ENCODE measurements around the gene TCEA3. TPM values are rescaled to one million over a fixed set of nuclear protein-coding genes. Genes with fewer than 3 reads are reported as not detected.

Gene TCEA3
- total RNA-seq, 3 donors from 2014 or later (not counting 1 experiment from before 2014, with no cell fraction given), result 0.75 to 1.5 (median 0.94) TPM

DNA sequence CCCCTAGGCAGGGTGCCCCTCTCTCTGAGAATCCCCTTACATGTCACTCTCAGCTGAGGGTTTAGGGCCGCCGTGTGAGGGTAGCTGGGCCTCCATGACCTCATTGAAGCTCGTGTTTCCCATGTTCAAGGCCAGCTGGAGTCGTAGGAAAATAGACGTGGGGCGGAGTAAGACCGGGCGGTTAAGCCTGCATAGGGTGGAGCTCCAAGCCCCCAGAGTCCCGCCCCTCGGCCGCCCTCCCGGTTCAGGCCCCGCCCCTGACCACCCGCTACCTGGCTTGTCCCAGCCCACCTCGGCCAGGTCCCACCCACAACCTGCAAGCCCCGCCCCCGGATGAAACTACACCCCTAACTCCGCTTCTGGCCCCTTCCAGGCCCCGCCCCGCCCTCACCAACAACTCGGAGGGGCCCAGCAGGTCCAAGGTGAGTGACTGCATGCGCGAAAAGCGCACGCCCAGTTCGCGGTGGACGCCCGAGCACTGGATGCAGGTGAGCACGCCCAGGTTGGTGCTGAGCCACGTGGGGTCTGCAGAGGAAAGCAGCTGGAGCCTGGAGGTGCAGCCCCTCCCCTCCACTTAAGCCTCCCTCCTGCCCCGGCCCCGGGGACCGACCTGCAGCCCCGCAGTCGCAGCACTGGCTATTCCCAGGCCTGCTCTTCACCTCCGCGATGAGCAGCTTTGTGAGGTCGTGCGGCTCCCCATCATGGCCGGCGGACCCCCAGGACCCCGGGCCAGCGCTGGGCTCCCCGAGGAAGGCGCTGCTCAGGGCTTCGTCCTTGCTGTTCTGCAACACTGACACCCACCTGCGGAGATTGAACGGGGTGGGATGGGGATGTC, 12.2 kb upstream of the TCEA3 start:
- intact Hi-C loops (cut with micrococcal nuclease), result no loop called here
- Mint-ChIP-seq H3K27ac (no peak overlapping the region), H3K27me3 (ENCODE audit: low read depth in 2 of 2) (peaks cover 0 to 8% of the 10 kb centered on the region in 2 donors), H3K36me3 (no peaks in the 10 kb centered on the region), H3K4me1 (no peaks in the 10 kb centered on the region), H3K4me3 (no peak overlapping the region), H3K9me3 (no peaks in the 10 kb centered on the region)
- peak in 2 of 3 donors; percentile 28 to 59 for ATAC-seq
- TF ChIP-seq, protein P1, sequence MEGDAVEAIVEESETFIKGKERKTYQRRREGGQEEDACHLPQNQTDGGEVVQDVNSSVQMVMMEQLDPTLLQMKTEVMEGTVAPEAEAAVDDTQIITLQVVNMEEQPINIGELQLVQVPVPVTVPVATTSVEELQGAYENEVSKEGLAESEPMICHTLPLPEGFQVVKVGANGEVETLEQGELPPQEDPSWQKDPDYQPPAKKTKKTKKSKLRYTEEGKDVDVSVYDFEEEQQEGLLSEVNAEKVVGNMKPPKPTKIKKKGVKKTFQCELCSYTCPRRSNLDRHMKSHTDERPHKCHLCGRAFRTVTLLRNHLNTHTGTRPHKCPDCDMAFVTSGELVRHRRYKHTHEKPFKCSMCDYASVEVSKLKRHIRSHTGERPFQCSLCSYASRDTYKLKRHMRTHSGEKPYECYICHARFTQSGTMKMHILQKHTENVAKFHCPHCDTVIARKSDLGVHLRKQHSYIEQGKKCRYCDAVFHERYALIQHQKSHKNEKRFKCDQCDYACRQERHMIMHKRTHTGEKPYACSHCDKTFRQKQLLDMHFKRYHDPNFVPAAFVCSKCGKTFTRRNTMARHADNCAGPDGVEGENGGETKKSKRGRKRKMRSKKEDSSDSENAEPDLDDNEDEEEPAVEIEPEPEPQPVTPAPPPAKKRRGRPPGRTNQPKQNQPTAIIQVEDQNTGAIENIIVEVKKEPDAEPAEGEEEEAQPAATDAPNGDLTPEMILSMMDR (IDR thresholded peaks at IDR 0.05), result no peak
- Histone ChIP-seq H3K27me3 (ENCODE audit: control insufficient read depth, insufficient read depth, low read length) (no peaks in the 10 kb centered on the region), H3K27ac (ENCODE audit: low read length) (no peak overlapping the region), H3K36me3 (ENCODE audit: control insufficient read depth, insufficient read depth, low read length) (no peaks in the 10 kb centered on the region), H3K4me1 (ENCODE audit: control insufficient read depth, insufficient read depth, low read length) (no peaks in the 10 kb centered on the region), H3K9me3 (ENCODE audit: control insufficient read depth, insufficient read depth, low read length) (no peaks in the 10 kb centered on the region), H3K4me3 (ENCODE audit: low read length) (no peak overlapping the region)
- 67% methylated on average over 49 of the region's 49 CpGs for WGBS (ENCODE audit: insufficient coverage)
- peak in 1 of 2 donors; percentile 50 for DNase-seq

DNA sequence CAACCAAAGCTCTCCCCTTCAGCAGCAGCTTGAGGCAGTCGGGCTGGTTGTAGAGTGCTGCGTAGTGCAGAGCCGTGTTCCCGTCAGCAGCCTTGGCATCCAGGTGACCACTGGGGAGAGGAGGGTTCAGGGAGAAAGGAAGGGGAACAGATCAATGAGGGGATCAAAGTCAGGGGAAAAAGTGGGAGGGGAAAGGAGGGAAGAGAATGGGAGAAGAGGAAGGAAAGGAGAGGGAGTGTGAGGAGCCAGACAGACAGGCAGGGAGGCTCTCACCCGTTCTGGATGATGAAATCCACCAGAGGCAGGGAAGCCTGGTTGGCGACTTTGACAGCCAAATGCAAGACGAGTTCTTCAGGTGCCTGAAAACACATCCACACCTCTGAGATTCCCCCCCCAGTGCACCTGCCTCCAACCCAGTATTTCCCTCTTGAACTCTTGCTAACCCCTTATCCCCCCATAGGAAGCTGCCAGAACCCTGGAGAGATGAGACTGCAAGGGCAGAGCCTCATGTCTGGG, 9.8 kb upstream of the TCEA3 start:
- Mint-ChIP-seq H3K9me3 (no peaks in the 10 kb centered on the region), H3K27ac (no peak overlapping the region), H3K4me1 (no peaks in the 10 kb centered on the region), H3K36me3 (no peaks in the 10 kb centered on the region), H3K4me3 (no peak overlapping the region), H3K27me3 (ENCODE audit: low read depth in 2 of 2) (peaks cover 0 to 11% of the 10 kb centered on the region in 2 donors)
- DNase-seq (no peak), ATAC-seq (no peak)
- H3K36me3 ChIP-seq (ENCODE audit: control insufficient read depth, insufficient read depth, low read length), result no peaks in the 10 kb centered on the region
- 84% methylated on average over 7 of the region's 7 CpGs for WGBS (ENCODE audit: insufficient coverage)
- TF ChIP-seq, protein P1 (IDR thresholded peaks at IDR 0.05), result no peak
- intact Hi-C loops (cut with micrococcal nuclease), result no loop called here
- H3K9me3 ChIP-seq (ENCODE audit: control insufficient read depth, insufficient read depth, low read length), result no peaks in the 10 kb centered on the region
- no peaks in the 10 kb centered on the region for H3K4me1 ChIP-seq (ENCODE audit: control insufficient read depth, insufficient read depth, low read length)
- no peak overlapping the region for H3K4me3 ChIP-seq (ENCODE audit: low read length)
- H3K27ac ChIP-seq (ENCODE audit: low read length), result no peak overlapping the region
- H3K27me3 ChIP-seq (ENCODE audit: control insufficient read depth, insufficient read depth, low read length), result no peaks in the 10 kb centered on the region

DNA sequence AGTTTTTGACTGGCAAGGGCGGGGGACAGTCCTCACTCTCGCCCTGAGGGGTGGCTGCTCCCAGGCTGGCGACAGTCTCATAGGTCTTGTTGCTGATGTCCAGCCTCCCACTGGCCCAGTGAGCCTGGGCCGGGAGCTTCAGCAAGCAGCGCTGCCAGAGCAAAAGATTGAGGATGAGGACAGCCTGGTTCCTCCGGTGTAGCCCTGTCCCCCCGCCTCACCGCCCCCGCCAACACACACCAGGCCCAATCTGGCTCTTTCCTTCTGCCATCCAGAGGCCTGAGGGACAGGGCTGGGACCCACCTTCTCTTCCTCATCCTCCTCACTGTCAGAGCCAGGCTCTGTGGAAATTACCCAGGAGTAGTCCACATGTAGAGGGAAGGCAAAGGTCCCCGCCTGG, 8.6 kb upstream of the TCEA3 start:
- H3K4me3 ChIP-seq (ENCODE audit: low read length), result no peak overlapping the region
- H3K4me1 ChIP-seq (ENCODE audit: control insufficient read depth, insufficient read depth, low read length), result no peaks in the 10 kb centered on the region
- no peak for ATAC-seq
- Mint-ChIP-seq H3K4me3 (no peak overlapping the region), H3K27me3 (ENCODE audit: low read depth in 2 of 2) (peaks cover 11 to 16% of the 10 kb centered on the region in 2 donors), H3K27ac (no peak overlapping the region), H3K4me1 (no peaks in the 10 kb centered on the region), H3K36me3 (no peaks in the 10 kb centered on the region), H3K9me3 (no peaks in the 10 kb centered on the region)
- no peak overlapping the region for H3K27ac ChIP-seq (ENCODE audit: low read length)
- H3K27me3 ChIP-seq (ENCODE audit: control insufficient read depth, insufficient read depth, low read length), result no peaks in the 10 kb centered on the region
- no peaks in the 10 kb centered on the region for H3K9me3 ChIP-seq (ENCODE audit: control insufficient read depth, insufficient read depth, low read length)
- intact Hi-C loops (cut with micrococcal nuclease), result no loop called here
- WGBS (ENCODE audit: insufficient coverage), result 91% methylated on average over 10 of the region's 10 CpGs
- TF ChIP-seq, protein P1 (IDR thresholded peaks at IDR 0.05), result no peak
- H3K36me3 ChIP-seq (ENCODE audit: control insufficient read depth, insufficient read depth, low read length), result no peaks in the 10 kb centered on the region
- DNase-seq, result no peak
